NCI-H510A treated with DMSO at 0.1 percent for 48 hours (cell line): ENCODE measurements around the gene CLNS1A.
"Not testable (repeated sequence)": the region's sequence is repeated elsewhere in the genome, so short reads cannot be mapped to it uniquely, and the experiment has no call there.

Source experiments
- DNase-seq: peaks from one replicate; lab custom pipeline; 2025; lab: John Stamatoyannopoulos, UW

CLNS1A gene

DNA sequence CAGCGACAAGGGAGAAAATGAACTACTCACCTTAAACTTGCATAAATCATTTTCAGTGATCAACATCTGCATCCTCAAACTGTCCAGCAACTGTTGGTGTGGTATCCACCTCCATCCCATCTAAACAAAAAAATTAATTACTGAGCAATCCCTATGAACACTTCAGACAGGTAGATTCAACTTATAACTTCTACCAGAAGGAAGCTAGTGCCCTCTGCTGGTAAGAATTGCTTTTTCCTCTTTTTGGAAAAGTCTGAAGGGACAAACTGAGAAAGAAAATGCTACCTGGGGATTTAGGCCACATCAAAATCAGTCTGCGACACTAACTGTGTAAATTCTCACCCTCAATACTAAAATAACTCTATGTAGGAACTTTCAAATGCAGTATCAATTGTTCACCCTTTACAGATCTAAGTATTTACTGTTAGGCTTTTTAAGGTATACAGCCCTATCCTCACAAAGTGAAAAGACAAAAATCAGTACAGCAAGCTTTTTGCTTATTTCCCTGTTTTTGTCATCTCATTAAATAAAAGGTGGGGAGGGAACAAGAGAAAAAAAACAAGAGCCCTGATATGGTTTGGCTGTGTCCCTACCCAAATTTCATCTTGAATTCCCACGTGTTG lies 17.9 kb downstream of the CLNS1A start:
- DNase-seq: peak; percentile 66

DNA sequence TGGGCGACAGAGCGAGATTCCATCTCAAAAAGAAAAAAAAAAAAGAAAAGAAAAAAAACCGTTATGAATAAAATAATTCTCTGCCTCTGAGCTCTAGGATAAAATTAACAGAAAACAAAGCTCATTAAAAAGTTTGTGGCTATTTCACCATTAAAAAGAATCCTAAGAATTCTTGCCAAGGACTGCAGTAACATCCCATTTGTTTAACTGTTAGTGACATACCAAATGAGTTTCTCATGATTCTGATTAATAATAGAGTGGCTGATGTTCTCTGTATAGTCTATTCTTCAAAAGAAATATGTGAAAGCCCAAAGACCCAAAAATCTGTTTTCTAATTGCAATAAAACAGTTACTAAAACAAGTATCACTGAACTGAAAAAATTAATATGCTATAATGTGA lies 19.7 kb downstream of the CLNS1A start:
- DNase-seq: no peak

DNA sequence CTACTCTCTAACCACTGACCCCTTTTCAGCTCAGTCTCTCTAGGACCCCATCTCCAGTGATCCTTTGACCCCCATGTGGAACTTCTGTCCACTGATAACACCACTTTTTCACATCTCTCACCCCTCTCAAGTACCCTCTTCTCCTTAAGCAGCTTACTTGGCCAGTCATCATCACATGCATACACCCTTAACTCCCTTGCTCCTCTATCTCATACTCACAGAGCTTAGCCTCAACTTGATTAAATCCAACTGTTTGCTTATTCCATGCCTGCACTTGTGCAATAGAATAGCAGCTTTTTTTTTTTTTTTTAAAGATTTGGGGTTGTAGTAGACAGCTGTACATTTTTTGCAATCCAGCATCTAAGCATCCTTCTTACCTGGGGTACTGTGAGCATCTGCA lies 25.7 kb downstream of the CLNS1A start:
- no peak for DNase-seq

DNA sequence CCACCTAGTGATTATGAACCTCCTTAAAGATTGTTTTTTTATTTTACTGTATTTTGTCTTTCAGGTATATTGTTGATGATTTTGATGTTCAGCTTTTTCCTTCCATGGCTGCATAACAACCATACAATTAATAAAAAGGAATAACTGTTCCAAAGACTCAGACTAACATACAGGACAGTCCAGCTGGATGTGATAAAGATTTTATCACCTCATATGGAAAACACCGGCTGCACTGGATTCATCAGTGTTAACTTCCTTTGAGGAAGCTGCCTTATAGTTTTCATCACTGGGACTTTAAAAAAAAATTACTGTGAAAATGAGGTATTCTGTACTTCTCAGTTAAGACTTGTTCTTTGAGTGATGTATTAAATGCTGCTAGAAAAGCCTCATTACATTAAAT lies 28.4 kb downstream of the CLNS1A start:
- DNase-seq: no peak

DNA sequence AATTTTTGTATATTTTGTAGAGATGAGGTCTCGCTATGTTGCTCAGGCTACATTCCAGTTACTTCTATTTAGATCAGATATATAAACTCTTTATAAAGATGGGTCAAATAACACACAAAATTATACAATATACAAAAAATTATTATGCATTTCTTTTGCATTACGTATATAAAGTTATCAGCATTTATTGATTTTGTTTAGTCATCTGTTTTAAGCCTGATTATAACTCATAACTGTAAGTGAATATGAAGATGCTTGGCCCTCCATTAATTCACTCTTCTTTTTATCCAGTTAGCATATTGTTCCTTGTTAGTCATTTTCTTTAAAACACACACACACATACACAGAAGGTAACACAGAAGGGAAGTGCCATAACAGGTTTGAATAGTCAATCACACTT lies 33.3 kb downstream of the CLNS1A start:
- DNase-seq: no peak

DNA sequence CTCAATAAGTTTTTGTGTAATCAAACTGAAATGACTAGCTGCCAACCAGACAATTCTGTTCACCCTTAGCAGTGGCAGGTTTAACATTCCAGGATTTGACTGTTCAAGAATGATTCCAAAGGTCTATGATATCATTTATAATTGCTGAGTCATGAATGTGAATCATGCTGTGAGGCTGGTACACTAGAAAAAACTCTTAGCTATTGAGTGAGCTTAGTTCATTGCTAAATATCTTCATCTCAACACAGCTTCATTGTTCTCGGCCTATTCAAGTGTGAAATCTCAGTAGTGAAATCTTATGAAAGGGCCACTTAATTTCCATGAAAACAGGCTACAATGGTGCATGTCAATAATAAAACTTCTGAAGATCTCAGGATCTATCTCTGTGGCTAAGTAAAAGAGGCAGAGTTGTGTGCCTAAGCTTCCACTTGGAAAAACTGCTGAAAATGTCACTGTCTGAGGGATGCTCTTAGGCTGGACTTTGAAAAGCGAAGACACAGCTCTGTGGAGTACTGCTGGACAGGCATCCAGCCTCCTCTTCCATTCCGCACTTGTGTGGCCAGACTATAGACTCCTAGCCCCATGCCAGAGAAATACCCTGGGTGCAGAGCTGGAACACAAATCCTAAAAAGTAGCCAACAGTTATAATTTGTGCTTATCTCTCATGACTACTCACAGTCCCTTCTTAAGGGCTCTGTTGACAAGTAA lies 35.1 kb downstream of the CLNS1A start:
- no peak for DNase-seq

DNA sequence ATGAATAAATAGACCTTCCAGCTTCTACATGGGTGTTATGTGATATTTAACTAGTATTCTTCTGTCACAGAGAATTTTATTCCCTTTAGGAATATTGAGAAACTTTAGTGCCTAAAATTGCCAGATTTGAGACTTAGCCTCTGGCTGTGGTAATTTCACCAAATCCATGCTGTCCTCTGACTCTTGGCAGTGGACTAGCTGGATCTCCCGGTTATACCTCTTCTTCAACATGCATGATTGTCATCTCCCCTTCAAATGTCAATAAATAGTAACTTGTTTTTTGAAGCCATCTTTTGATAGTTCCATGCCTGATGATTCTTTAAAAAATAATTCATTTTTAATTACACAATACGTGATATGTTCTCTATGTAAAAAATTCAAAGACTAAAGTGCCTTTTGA lies 39.4 kb downstream of the CLNS1A start:
- DNase-seq: no peak

DNA sequence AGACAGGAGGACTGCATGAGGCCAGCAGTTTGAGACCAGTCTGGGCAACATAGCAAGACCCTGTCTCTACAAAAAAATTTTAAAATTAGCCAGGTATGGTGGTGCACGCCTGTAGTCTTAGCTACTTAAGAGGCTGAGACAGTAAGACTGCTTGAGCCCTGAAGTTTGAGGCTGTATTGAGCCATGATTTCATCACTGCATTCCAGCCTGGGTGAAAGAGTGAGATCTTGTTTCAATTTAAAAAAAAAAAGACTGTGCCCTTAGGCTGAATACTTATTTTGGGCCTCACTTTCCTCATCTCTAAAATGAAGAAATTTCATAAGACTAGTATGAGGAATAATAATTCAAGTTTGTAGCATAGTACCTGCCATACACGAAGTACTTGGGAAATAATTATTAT lies 41.0 kb downstream of the CLNS1A start:
- DNase-seq: no peak

DNA sequence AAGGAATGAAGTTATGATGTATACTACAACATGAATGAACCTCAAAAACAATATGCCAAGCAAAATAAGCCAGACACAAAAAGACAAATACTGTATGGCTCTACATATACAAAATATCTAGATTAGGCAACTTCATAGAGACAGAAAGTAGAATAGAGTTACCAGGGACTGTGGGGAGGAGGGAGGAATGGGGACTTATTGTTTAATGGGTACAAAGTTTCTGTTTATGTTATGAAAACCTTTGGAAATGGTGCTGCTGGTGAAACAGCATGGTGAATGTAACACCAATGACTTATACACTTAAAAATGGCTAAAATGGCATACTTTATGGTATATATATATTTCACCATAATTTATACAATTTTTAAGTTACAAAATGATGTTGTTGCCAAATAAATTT lies 43.7 kb downstream of the CLNS1A start:
- no peak for DNase-seq

DNA sequence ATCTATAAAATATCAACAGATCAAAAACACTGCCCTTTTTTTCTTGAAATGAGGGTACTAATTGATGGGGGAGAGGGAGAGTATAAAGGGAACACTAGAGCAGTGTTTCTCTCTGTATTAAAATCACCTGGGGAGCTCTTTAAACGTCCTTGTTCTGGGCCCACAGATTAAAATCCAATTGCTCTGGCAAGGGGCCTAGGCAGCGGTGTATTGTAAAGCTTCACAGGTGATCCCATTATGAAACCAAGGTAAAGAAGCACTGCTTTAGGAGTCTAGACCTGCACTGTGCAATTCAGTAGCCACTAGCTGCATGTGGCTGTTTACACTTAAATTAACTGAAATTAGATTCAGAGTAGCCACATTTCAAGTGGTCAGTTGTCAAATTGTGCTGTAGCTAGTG lies 44.9 kb downstream of the CLNS1A start:
- no peak for DNase-seq

DNA sequence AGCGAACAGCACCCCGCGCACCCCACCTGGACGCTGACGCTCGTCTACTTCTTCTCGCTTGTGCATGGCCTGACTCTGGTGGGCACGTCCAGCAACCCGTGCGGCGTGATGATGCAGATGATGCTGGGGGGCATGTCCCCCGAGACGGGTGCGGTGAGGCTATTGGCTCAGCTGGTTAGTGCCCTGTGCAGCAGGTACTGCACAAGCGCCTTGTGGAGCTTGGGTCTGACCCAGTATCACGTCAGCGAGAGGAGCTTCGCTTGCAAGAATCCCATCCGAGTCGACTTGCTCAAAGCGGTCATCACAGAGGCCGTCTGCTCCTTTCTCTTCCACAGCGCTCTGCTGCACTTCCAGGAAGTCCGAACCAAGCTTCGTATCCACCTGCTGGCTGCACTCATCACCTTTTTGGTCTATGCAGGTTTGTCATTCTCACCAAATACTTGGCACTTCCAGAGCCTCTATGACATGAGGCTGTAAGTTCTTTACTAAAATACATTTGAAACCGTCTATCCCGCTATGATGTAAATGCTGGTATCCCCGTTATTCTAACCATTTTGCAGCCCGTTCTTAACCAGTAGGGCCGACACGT lies 47.3 kb downstream of the CLNS1A start:
- peak; percentile 69 for DNase-seq

DNA sequence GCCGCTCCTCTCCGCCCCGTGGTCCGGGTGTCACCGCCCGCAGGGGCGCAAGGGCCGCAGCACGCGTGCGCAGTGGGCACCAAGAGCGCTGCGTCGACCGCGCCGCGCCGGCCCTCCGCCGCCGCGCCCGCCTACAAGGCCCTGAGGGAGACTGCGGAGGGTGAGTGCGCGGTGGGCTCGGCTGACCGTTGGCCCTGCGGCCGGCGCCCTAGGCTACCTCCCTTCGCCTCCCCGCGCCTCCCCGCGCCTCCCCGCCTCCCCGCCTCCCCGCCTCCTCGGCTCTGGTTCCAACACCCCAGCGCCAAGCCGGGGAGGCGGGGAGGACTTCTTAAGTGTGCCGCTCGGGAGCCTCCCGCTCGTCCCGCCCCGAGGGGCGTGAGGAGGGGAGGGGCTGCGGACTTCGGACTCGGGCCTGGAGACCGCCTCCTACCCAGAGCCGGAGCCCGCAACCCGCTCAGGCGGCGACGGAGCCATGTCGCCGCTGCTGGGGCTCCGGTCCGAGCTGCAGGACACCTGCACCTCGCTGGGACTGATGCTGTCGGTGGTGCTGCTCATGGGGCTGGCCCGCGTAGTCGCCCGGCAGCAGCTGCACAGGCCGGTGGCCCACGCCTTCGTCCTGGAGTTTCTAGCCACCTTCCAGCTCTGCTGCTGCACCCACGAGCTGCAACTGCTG lies 47.9 kb downstream of the CLNS1A start, which contains the start of gene AQP11:
Gene AQP11 (plus strand): TSS at position 433 of the 673 bp plus-strand sequence. CDS start 40 bp downstream, at position 473.
- peak; percentile 90 for DNase-seq

DNA sequence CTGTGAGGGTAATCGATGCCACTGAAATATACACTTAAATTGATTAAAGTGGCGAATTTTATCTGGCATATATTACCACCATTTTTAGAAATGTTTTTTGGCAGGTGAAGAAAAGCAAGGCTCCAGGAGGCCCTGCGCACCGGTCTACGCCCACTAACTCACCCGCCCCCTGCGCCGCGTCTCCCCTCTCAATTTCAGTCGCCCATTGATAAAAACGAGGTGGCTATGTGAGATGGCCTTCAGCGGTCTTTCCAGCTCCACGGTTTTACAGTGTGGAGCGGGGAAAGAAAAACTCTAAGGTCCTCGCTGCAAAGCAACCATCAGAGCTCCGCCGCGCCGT lies 48.4 kb downstream of the CLNS1A start:
- DNase-seq: no peak

DNA sequence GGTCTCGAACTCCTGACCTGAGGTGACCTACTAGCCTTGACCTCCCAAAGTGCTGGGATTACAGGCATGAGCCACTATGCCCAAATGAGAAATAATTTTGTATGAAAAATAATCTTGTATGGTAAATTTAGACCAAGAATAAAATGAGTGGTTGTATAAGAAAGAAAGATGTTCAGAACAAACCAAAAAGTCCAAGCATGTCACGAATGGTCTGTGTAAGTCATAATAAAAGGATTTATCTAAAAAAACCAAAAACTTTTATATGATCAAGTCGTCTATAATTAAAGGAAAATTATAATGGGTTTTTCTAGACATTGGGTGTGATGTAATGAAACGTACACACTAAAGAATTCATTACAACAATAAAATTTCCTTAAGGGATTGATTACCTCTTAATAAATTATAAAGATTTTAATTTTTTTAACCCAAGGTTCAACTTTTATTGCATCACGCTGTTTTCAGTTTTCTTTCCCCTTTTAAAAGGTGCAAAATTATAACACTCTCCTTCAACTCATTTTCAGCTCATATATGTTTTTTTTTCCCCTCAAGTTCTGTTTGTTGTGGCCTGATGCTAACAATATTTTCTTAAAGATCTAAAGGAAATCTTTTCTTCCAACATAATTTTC lies 56.8 kb downstream of the CLNS1A start:
- DNase-seq: no peak

DNA sequence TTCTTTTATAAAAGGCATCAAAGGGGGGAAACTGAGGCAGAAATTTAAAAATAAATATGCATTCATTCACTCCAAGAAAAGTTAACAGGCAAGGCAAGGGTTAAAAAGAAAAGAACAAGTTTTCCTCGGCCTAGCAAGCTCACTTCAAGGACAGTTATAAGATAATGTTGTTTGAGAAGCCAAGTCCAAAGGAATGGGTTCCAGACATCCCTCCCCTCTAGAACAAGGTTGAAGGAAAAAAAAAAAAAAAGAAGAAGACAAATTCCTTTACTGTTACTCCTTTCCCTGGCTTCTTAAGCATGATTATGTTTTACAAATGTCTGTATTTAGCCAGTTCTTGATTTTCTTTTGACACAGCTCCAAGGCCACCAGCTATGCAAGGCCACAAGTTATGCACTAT lies 62.2 kb downstream of the CLNS1A start:
- not testable (repeated sequence) for DNase-seq

DNA sequence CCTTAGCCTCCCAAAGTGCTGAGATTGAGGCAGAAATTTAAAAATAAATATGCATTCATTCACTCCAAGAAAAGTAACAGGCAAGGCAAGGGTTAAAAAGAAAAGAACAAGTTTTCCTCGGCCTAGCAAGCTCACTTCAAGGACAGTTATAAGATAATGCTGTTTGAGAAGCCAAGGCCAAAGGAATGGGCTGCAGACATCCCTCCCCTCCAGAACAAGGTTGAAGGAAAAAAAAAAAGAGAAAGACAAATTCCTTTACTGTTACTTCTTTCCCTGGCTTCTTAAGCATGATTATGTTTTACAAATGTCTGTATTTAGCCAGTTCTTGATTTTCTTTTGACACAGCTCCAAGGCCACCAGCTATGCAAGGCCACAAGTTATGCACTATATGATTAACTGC lies 66.7 kb downstream of the CLNS1A start:
- not testable (repeated sequence) for DNase-seq

DNA sequence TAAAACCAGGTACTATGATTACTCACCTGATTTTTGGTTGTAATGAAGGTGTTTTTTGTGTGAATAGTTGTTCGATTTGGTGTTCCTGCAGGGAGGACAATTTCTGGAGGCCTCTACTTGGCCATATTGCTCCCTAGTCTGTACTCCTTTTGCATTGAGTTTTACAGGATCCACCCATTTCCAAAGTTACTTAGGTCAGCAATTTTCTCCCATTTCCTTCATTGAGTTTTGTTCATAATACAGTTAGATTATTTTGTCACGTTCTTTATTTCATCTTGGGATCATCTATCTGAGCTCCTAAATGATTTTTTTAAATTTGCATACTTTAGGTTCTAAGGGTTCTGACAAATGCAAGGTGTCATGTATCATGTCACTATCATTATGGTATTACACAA lies 67.9 kb downstream of the CLNS1A start:
- DNase-seq: no peak

DNA sequence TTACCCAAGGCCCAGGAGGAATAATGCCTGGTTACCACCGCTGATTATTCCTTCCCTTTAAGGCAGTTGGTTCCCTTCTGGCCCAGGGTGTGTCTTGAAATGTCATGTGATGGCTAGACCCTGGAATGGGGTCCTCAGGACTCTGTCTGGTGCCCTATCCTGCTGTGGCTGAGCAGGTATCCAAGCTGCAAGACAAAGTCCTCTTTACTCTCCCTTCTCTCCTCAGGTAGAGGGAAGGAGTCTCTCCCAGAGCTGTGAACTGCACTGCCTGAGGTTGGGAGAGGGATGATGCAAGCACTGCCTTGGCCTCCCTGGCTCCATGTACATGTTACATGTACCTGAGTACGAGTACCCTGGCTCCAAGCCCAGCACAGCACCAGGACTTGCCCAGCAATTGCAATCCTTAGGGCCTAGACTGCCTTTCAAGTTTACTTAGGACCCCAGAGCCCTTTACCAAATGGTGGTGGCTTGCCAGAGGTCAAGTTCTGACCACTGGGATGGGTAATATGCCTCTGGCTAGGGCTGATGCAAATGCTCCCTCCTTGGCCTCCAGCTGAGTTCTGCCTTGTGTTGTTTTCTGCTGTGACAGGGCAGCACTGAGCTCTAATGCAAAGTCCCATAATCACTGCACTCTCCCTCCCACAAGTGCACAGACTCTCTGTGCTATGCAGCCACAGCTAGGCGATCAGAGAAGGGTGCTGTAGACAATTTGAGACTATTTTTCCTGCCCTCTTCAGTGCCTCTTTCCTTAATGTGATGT lies 68.5 kb downstream of the CLNS1A start:
- DNase-seq: no peak

DNA sequence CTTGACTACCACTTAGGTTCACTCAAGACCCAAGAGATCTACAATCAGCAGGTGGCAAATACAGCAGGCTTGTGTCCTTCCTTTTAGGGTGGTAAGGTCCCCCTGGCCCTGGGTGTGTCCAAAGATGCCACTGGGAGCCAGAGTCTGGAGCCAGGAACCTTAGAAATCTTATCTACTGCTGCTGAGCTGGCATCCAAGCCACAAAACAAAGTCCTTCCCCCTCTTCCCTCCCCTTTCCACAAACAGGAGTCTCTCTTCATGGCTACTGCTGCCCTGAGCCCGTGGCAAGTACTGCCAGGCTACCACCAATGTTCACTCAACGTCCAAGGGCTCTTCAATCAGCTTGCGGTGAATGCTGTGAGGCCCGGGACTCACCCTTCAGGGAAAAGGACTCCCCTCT lies 69.3 kb downstream of the CLNS1A start:
- no peak for DNase-seq
